A549 (cell line): ENCODE data around the gene STYXL1.

ENCODE experiments used
- CHD4 ChIP-seq: fragments of 200-600 bp; sonication (generic); IDR thresholded peaks from 2 replicates; pipeline ENCODE4 v1.6.1; 2016; ENCODE audit warnings: antibody characterized with exemption, mild to moderate bottlenecking, borderline replicate concordance
- CTCF ChIP-seq: fragments of >200 bp; sonication (Bioruptor Twin); formaldehyde crosslinking; IDR thresholded peaks from 3 replicates; pipeline ENCODE4 v1.5.1; 2016
- EP300 ChIP-seq, 2 experiments: fragments of >200 bp; sonication (Bioruptor Twin); formaldehyde crosslinking; IDR thresholded peaks; 2 replicates in 1 of 2; 3 replicates in 1 of 2; pipeline ENCODE4 v1.6.1; 2016 to 2017
- ESRRA ChIP-seq: fragments of 150-350 bp; IDR thresholded peaks from 2 replicates; pipeline ENCODE4 v1.6.1; 2014; ENCODE audit warnings: mild to moderate bottlenecking, low read length, borderline replicate concordance
- JUN ChIP-seq, 2 experiments: fragments of >200 bp; sonication (Bioruptor Twin); formaldehyde crosslinking; IDR thresholded peaks; 2 replicates in 1 of 2; 3 replicates in 1 of 2; pipeline ENCODE4 v1.6.1; 2016 to 2017
- NPAS2 ChIP-seq: fragments of 250-450 bp; sonication (Bioruptor Pico); IDR thresholded peaks from 2 replicates; pipeline ENCODE4 v1.8.0; 2022; ENCODE audit warnings: mild to moderate bottlenecking, moderate library complexity, borderline replicate concordance
- PHF8 ChIP-seq: fragments of 200-600 bp; sonication (generic); IDR thresholded peaks from 2 replicates; pipeline ENCODE4 v1.6.1; 2016; ENCODE audit warnings: low read depth, mild to moderate bottlenecking, antibody characterized with exemption, moderate library complexity, borderline replicate concordance
- POLR2A ChIP-seq: IDR thresholded peaks from 2 replicates; pipeline ENCODE4 v1.6.1; 2012; ENCODE audit warnings: mild to moderate bottlenecking, low read length
- RCOR1 ChIP-seq: fragments of 150-350 bp; IDR thresholded peaks from 2 replicates; pipeline ENCODE4 v1.6.1; 2014; ENCODE audit warnings: antibody characterized with exemption, low read length, low read depth
- RNF2 ChIP-seq: fragments of 200-600 bp; sonication (generic); IDR thresholded peaks from 2 replicates; pipeline ENCODE4 v1.6.1; 2016; ENCODE audit warnings: low read depth, mild to moderate bottlenecking, antibody characterized with exemption, moderate library complexity, borderline replicate concordance

DNA sequence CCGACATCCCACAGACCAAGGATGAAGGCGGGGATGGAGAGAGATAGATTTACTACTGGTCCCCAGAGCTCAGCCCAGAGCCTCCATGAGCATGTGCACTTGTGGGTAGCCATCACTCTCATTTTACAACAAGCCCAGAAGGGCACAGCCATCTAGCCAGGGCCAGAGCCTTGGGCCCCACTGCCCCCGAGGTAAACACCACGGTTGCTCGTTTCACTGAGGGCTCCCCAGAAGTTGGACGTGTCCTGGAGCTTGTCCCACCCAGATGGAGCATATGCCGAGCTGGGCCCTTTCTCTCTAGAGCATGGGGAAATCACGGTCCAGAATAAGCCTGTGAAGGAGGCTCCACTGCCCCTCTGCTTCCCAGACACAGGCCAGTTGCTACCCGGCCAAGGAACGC, 44.4 kb downstream of the STYXL1 start:
- TF ChIP-seq POLR2A = no peak
- TF ChIP-seq CTCF = no peak
- no peak for TF ChIP-seq NPAS2 (CRISPR knock-in tag)
- TF ChIP-seq RCOR1 = no peak
- TF ChIP-seq PHF8 = no peak
- TF ChIP-seq RNF2 = no peak
- TF ChIP-seq JUN (IDR thresholded peaks at IDR 0.05) = no peak
- no peak for TF ChIP-seq EP300 (IDR thresholded peaks at IDR 0.05)
- no peak for TF ChIP-seq ESRRA
- no peak for TF ChIP-seq CHD4
